Spleen (tissue), 11 donors: ENCODE data around the gene COLEC12. TPM values are rescaled to one million over a fixed set of nuclear protein-coding genes. Genes with fewer than 3 reads are reported as not detected.

Source experiments
- DNase-seq: peaks from one replicate; pipeline ENCODE4 v3.0.0-alpha.2; 2020
- H3K27ac ChIP-seq, 8 donors: fragments of 200-600 bp; sonication (generic) in 7 of 8; 1 replicate in 4 of 8; 2 replicates in 4 of 8; pipeline versions ENCODE4 v1.5.0 to v1.8.0; 2016 to 2021; ENCODE audit warnings: inconsistent platforms in 4 of 8, mild to moderate bottlenecking in 4 of 8, moderate library complexity in 1 of 8
- H3K27me3 ChIP-seq, 7 donors: fragments of 200-600 bp; sonication (generic) in 6 of 7; replicated peaks in 1 of 7; 1 replicate in 4 of 7; 2 replicates in 3 of 7; pipeline versions ENCODE4 v1.5.0 to v1.8.0; 2016 to 2021; ENCODE audit warnings: inconsistent platforms in 3 of 7, mild to moderate bottlenecking in 1 of 7
- H3K36me3 ChIP-seq, 6 donors: fragments of 200-600 bp; sonication (generic) in 5 of 6; 1 replicate in 4 of 6; 2 replicates in 2 of 6; pipeline versions ENCODE4 v1.5.0 to v1.8.0; 2016 to 2021; ENCODE audit warnings: inconsistent platforms in 2 of 6
- H3K4me1 ChIP-seq, 6 donors: fragments of 200-600 bp; sonication (generic) in 5 of 6; 1 replicate in 3 of 6; 2 replicates in 3 of 6; pipeline versions ENCODE4 v1.5.0 to v1.8.0; 2016 to 2021; ENCODE audit warnings: inconsistent platforms in 3 of 6
- H3K4me3 ChIP-seq, 8 donors: fragments of 200-600 bp; sonication (generic) in 7 of 8; 1 replicate in 4 of 8; 2 replicates in 4 of 8; pipeline versions ENCODE4 v1.5.0 to v1.8.0; 2016 to 2021; ENCODE audit warnings: inconsistent platforms in 4 of 8, mild to moderate bottlenecking in 4 of 8, moderate library complexity in 2 of 8
- H3K9me3 ChIP-seq, 8 donors: fragments of 200-600 bp; sonication (generic) in 7 of 8; 1 replicate in 4 of 8; 2 replicates in 4 of 8; pipeline versions ENCODE4 v1.5.0 to v1.8.0; 2016 to 2021; ENCODE audit warnings: inconsistent platforms in 4 of 8
- POLR2A ChIP-seq, 3 donors: fragments of 450-650 bp; IDR thresholded peaks; one replicate each; pipeline ENCODE4 v1.5.1; 2017; ENCODE audit warnings: antibody characterized with exemption in 3 of 3, mild to moderate bottlenecking in 1 of 3
- POLR2AphosphoS5 ChIP-seq, 3 donors: sonication (generic); formaldehyde crosslinking; IDR thresholded peaks; one replicate each; pipeline ENCODE4 v1.5.1; 2017; ENCODE audit warnings: antibody characterized with exemption in 3 of 3
- WGBS, 5 donors: extraction: QIAGEN DNeasy Blood & Tissue Kit in 3 of 5; methylation state at CpG; one replicate each; pipeline versions ENCODE4 v1.1.5 to v1.1.7; 2013 to 2018; 5-methylcytosine and 5-hydroxymethylcytosine counted together
- intact Hi-C: fragments of 100-400 bp; cut with DNase I; formaldehyde crosslinking; loops from one replicate; pipeline ENCODE4 v1.15.0; 2023; ENCODE audit warnings: low total_unique reads
- polyA plus RNA-seq, 3 donors: library from polyadenylated mRNA; stranded (reverse); fragments of 200-250 nt; gene quantifications; one replicate each; pipeline ENCODE4 v1.2.1, GENCODE V29; 2013
- total RNA-seq, 7 donors: library from RNA; depleted of rRNA in 3 of 7; stranded (reverse); fragments of >200 nt in 3 of 7; fragmentation: NEBNext Ultra II Directional in 4 of 7; extraction: Animal tissue kit (Norgen Biotek cat#: 25700) in 4 of 7; gene quantifications; one replicate each; pipeline versions ENCODE4 v1.1.0 to v1.2.1, GENCODE V29; 2016 to 2021
- TF ChIP-seq, protein P1 (sequence below), 11 experiments: fragments of 200-600 bp in 7 of 11; fragments of 450-650 bp in 4 of 11; sonication (generic) in 4 of 11; IDR thresholded peaks in 8 of 11; conservative IDR thresholded peaks in 3 of 11; 1 replicate in 7 of 11; 2 replicates in 4 of 11; pipeline versions ENCODE4 v1.4.0 to v1.8.0; 2016 to 2021; ENCODE audit warnings: antibody characterized with exemption in 11 of 11, inconsistent platforms in 4 of 11, mild to moderate bottlenecking in 1 of 11
- donor health status: healthy with polysubstance abuse.
- donor health status: DM: no; HTN: no; CAD: no; lungs with moderate emphysema.
- donor health status: DM: no; HTN: no; CAD: no.
- donor health status: Bipolar disorder and iron deficiency.
- donor health status: healthy.
- donor health status: DM: no; HTN: no; CAD: no.
- donor health status: DM: yes; HTN: yes; CAD: no.

COLEC12 gene
- total and polyA plus RNA-seq, 10 donors, result 0.13 to 4.5 (median 1.0) TPM

DNA sequence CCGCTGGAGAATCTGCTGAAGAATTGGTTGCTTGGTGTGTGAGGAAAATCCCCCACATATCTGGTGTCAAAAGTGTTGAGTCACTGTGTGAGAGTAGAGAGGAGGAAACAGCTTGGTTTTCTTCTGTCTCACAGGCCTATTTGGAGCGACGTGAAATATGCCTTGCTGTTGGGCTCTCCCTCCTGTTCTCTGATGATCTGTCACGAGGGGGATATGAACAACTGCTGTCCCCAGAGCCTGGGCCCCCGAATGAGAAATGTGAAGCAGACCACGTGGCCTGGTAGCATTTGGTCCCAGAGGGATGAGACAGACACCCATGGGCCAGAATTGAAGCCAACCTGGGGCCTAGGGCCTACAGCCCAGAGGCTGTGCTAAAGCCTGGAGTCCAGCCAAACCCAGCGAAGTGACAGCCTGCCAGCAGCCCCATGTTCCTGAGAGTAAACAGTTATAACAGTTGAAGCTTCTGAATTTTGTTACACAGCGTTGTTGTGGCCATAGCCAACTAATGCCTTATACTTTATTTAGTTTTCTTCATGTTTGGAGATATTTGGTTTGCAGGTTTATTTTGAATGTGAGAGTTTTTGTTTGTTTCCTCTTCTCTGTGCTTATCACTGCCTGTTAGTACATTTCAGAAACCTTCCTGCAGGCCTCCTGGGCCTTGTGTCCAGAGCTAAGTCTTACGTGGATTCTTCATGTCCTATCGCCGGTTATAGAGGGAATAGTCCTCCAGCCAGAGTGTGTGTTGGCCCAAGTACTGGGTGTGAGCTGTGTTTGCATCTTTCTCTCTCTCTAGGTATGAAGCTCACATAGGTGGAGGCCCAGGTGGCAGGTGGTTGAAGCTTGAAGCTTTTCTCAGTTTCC, 18.7 kb upstream of the COLEC12 start:
- DNase-seq, result no peak
- no peaks in the 10 kb centered on the region for H3K4me1 ChIP-seq
- no peaks in the 10 kb centered on the region for H3K27me3 ChIP-seq
- H3K36me3 ChIP-seq, result no peaks in the 10 kb centered on the region
- no peak overlapping the region for H3K4me3 ChIP-seq
- peaks cover 0 to 1% (median 0%) of the 10 kb centered on the region in 8 donors for H3K9me3 ChIP-seq
- 40 to 49% (median 43%) methylated on average over 11 of the region's 11 CpGs for WGBS, 5 donors
- no peak overlapping the region for H3K27ac ChIP-seq
- TF ChIP-seq, protein P1, sequence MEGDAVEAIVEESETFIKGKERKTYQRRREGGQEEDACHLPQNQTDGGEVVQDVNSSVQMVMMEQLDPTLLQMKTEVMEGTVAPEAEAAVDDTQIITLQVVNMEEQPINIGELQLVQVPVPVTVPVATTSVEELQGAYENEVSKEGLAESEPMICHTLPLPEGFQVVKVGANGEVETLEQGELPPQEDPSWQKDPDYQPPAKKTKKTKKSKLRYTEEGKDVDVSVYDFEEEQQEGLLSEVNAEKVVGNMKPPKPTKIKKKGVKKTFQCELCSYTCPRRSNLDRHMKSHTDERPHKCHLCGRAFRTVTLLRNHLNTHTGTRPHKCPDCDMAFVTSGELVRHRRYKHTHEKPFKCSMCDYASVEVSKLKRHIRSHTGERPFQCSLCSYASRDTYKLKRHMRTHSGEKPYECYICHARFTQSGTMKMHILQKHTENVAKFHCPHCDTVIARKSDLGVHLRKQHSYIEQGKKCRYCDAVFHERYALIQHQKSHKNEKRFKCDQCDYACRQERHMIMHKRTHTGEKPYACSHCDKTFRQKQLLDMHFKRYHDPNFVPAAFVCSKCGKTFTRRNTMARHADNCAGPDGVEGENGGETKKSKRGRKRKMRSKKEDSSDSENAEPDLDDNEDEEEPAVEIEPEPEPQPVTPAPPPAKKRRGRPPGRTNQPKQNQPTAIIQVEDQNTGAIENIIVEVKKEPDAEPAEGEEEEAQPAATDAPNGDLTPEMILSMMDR (IDR thresholded peaks at IDR 0.05 in 8 of 11, conservative IDR thresholded peaks at IDR 0.05 in 3 of 11), result no peak
- no peak for TF ChIP-seq POLR2A (IDR thresholded peaks at IDR 0.05)
- no peak for TF ChIP-seq POLR2AphosphoS5 (IDR thresholded peaks at IDR 0.05)
- intact Hi-C loops, result no loop called here

DNA sequence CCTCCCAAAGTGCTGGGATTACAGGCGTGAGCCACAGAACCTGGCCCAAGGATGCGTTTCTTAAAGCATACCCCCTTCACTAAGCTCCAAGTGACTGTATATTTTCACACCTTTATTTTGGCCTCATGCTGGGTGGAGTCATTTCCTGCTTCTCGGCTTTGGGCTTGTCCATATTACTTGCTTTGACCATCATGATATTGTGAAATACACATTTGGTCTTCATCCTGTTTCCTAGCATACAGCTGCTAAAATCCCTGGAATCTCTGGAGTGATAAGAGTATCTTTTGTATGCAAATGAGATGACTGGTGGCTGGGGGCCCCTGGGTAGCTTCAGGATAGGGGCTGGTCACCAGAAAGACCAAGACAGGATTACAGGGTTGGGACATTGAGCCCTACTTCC, 17.6 kb upstream of the COLEC12 start:
- TF ChIP-seq, protein P1 (IDR thresholded peaks at IDR 0.05 in 8 of 11, conservative IDR thresholded peaks at IDR 0.05 in 3 of 11), result no peak
- no peak for TF ChIP-seq POLR2AphosphoS5 (IDR thresholded peaks at IDR 0.05)
- no peak for TF ChIP-seq POLR2A (IDR thresholded peaks at IDR 0.05)
- H3K36me3 ChIP-seq, result no peaks in the 10 kb centered on the region
- no peak for DNase-seq

DNA sequence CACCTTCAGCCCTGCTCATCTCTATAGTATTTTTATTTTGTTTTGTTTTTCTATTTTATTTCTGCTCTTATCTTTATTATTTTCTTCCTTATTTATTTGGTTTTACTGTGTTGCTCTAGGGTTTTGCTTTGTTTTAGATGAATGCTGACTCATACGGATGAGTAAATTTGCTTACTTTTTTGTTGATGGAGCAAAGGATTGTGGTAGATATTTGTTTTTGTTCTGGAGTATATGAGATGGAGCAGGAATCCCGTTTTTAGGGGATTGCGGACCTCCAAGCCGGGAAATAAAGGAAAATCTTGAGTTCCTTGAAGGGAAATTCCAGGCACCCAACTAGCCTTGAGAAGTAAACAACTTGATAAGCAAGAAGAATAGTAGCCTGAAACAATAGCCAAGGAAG, 15.3 kb upstream of the COLEC12 start:
- Histone ChIP-seq H3K4me3 (no peak overlapping the region), H3K9me3 (peaks cover 0 to 13% (median 3%) of the 10 kb centered on the region in 8 donors), H3K27me3 (no peaks in the 10 kb centered on the region), H3K4me1 (no peaks in the 10 kb centered on the region), H3K36me3 (no peaks in the 10 kb centered on the region), H3K27ac (no peak overlapping the region)
- intact Hi-C loops, result no loop called here
- WGBS, 5 donors, result 51 to 73% (median 58%) methylated on average over 4 of the region's 4 CpGs
- DNase-seq, result no peak
- TF ChIP-seq POLR2AphosphoS5 (IDR thresholded peaks at IDR 0.05) (no peak), POLR2A (IDR thresholded peaks at IDR 0.05) (no peak)
- TF ChIP-seq, protein P1 (IDR thresholded peaks at IDR 0.05 in 8 of 11, conservative IDR thresholded peaks at IDR 0.05 in 3 of 11), result no peak

More for the DNA sequence above, 17.6 kb upstream of the COLEC12 start:
- H3K27ac ChIP-seq, result no peak overlapping the region
- WGBS, 5 donors, result 70 to 83% (median 76%) methylated on average over 3 of the region's 3 CpGs
- H3K27me3 ChIP-seq, result no peaks in the 10 kb centered on the region
- no peak overlapping the region for H3K4me3 ChIP-seq
- H3K4me1 ChIP-seq, result no peaks in the 10 kb centered on the region
- intact Hi-C loops, result no loop called here
- H3K9me3 ChIP-seq, result peaks cover 0 to 13% (median 3%) of the 10 kb centered on the region in 8 donors

DNA sequence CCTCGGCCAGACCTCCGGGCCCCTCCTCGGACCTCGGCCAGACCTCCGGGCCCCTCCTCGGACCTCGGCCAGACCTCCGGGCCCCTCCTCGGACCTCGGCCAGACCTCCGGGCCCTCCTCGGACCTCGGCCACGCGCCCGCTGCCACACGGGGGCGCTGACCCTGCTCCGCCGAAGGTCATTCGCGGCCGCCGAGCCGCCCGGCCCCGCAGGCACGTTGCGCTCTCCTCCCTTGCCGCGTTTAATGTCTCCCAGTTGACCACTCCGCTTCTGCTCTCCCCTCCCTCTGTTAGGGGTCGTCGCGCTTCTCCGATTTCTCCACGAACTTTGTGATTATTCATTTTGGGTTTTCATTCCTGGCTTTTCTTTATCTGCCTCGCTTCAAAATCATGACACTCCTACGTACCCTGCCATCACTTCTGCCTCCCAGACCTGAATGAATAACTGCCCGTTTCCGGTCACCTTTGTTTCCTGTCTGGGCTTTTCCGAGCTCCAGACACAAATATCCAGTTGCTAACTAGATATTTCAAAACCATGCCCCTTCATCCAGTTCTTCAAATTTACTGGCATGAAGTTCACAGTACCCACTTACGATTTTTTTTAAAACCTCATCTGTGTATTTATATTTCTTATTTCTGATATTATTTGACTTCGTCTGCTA, 14.8 kb upstream of the COLEC12 start:
- DNase-seq, result no peak
- H3K4me1 ChIP-seq, result no peaks in the 10 kb centered on the region
- H3K27ac ChIP-seq, result no peak overlapping the region
- intact Hi-C loops, result no loop called here
- no peaks in the 10 kb centered on the region for H3K27me3 ChIP-seq
- no peaks in the 10 kb centered on the region for H3K36me3 ChIP-seq
- WGBS, 5 donors, result 80 to 93% (median 88%) methylated on average over 29 to 42 of the region's 44 CpGs
- TF ChIP-seq POLR2AphosphoS5 (IDR thresholded peaks at IDR 0.05) (no peak), POLR2A (IDR thresholded peaks at IDR 0.05) (no peak)
- TF ChIP-seq, protein P1 (IDR thresholded peaks at IDR 0.05 in 8 of 11, conservative IDR thresholded peaks at IDR 0.05 in 3 of 11), result no peak
- H3K4me3 ChIP-seq, result no peak overlapping the region
- peaks cover 0 to 13% (median 3%) of the 10 kb centered on the region in 8 donors for H3K9me3 ChIP-seq
